K562 (cell line): ENCODE results near the gene ANKLE1. TPM values are rescaled to one million over a fixed set of nuclear protein-coding genes. Genes with fewer than 3 reads are reported as not detected.
A peak's percentile ranks its signal among the peaks of the same experiment; 100 is the strongest.

ENCODE experiments used
- EP400 ChIP-seq: fragments of 450-650 bp; IDR thresholded peaks from 2 replicates; pipeline ENCODE4 v1.6.1; 2017; ENCODE audit warnings: antibody characterized with exemption, mild to moderate bottlenecking, moderate library complexity
- MYC ChIP-seq, 2 experiments: fragments of 250-450 bp in 1 of 2; sonication (Bioruptor Pico) in 1 of 2; IDR thresholded peaks; 2 replicates each; pipeline versions ENCODE4 v1.5.1 to v1.6.1; 2012 to 2021; ENCODE audit warnings: low read depth in 2 of 2, borderline replicate concordance in 1 of 2, improper control_type of control experiment in 1 of 2, low read length in 1 of 2, mild to moderate bottlenecking in 1 of 2, moderate library complexity in 1 of 2
- NBN ChIP-seq: fragments of 450-650 bp; IDR thresholded peaks from 2 replicates; pipeline ENCODE4 v1.6.1; 2016; ENCODE audit warnings: low read depth, mild to moderate bottlenecking
- NR2C1 ChIP-seq, 2 experiments: fragments of 450-650 bp; IDR thresholded peaks; 2 replicates each; pipeline ENCODE4 v1.6.1; 2017; ENCODE audit warnings: mild to moderate bottlenecking in 2 of 2, antibody characterized with exemption in 1 of 2, inconsistent platforms in 1 of 2, missing compliant biosample characterization in 1 of 2, missing genetic modification characterization in 1 of 2
- NR2F6 ChIP-seq: fragments of 450-650 bp; formaldehyde crosslinking; IDR thresholded peaks from 2 replicates; pipeline ENCODE4 v1.4.0; 2020; ENCODE audit warnings: mild to moderate bottlenecking
- POU5F1 ChIP-seq: fragments of 150-350 bp; IDR thresholded peaks from 2 replicates; pipeline ENCODE4 v1.6.1; 2014; ENCODE audit warnings: borderline replicate concordance, low read length, low read depth, mild to moderate bottlenecking; ENCODE audit not compliant: partially characterized antibody
- SMAD1 ChIP-seq: fragments of 150-350 bp; IDR thresholded peaks from 2 replicates; pipeline ENCODE4 v1.6.1; 2014; ENCODE audit warnings: low read length, low read depth; ENCODE audit not compliant: partially characterized antibody
- TFAP4 ChIP-seq: sonication (generic); formaldehyde crosslinking; IDR thresholded peaks from 2 replicates; pipeline ENCODE4 v1.8.0; 2022; ENCODE audit warnings: missing genetic modification reagents, mild to moderate bottlenecking, moderate library complexity, borderline replicate concordance
- ZBTB12 ChIP-seq: fragments of 250-450 bp; sonication (Bioruptor Pico); IDR thresholded peaks from 2 replicates; pipeline ENCODE4 v1.4.0; 2020
- ZBTB26 ChIP-seq: fragments of 450-650 bp; formaldehyde crosslinking; IDR thresholded peaks from 2 replicates; pipeline ENCODE4 v1.4.0; 2022; ENCODE audit warnings: missing genetic modification characterization
- ZBTB5 ChIP-seq: fragments of 450-650 bp; IDR thresholded peaks from 2 replicates; pipeline ENCODE4 v1.6.1; 2017; ENCODE audit warnings: antibody characterized with exemption
- ZNF449 ChIP-seq: fragments of 250-450 bp; sonication (Bioruptor Pico); IDR thresholded peaks from 2 replicates; pipeline ENCODE4 v1.8.0; 2022; ENCODE audit warnings: moderate library complexity, mild to moderate bottlenecking, inconsistent platforms
- ZNF586 ChIP-seq: fragments of 450-650 bp; formaldehyde crosslinking; conservative IDR thresholded peaks from 2 replicates; pipeline ENCODE4 v1.4.0; 2020; ENCODE audit warnings: mild to moderate bottlenecking, moderate library complexity
- ZNF75A ChIP-seq: fragments of 450-650 bp; formaldehyde crosslinking; IDR thresholded peaks from 2 replicates; pipeline ENCODE4 v1.4.0; 2020; ENCODE audit warnings: mild to moderate bottlenecking
- ZNF780A ChIP-seq: fragments of 250-450 bp; sonication (Bioruptor Pico); IDR thresholded peaks from 2 replicates; pipeline ENCODE4 v1.5.0; 2021; ENCODE audit warnings: mild to moderate bottlenecking
- polyA plus RNA-seq, 8 experiments: library from polyadenylated mRNA; depleted of rRNA in 4 of 8; stranded (reverse) in 5 of 8; unstranded in 3 of 8; fragments of >200 nt; fragmentation: Nextera tagmentation in 2 of 8; fragmentation: Illumina TruSeq in 1 of 8; extraction: Ambion mirVana in 2 of 8; extraction: Trizol in 1 of 8; gene quantifications; 2 replicates each; pipeline versions ENCODE4 v1.2.1 to v1.2.3, GENCODE V29; 2011 to 2014; ENCODE audit warnings: inconsistent platforms in 1 of 8, missing spikeins in 1 of 8
- total RNA-seq, 7 experiments: library from RNA; depleted of rRNA in 6 of 7; stranded (reverse); fragments of >200 nt in 6 of 7; fragmentation: Illumina TruSeq in 2 of 7; extraction: Trizol in 2 of 7; gene quantifications; 2 replicates each; pipeline versions ENCODE4 v1.2.1 to v1.2.3, GENCODE V29; 2011 to 2021; ENCODE audit warnings: low replicate concordance in 1 of 7
- TF ChIP-seq, protein P1 (sequence below), 2 experiments: fragments of 450-650 bp; conservative IDR thresholded peaks; 2 replicates each; pipeline ENCODE4 v1.6.1; 2017; ENCODE audit warnings: mild to moderate bottlenecking in 2 of 2, moderate library complexity in 2 of 2

Gene ANKLE1
- total and polyA plus RNA-seq, 9 of the 15 experiments (the other 6 are each of a cell fraction or from before 2014, with no cell fraction given), result 0.63 to 9.2 (median 2.9) TPM

DNA sequence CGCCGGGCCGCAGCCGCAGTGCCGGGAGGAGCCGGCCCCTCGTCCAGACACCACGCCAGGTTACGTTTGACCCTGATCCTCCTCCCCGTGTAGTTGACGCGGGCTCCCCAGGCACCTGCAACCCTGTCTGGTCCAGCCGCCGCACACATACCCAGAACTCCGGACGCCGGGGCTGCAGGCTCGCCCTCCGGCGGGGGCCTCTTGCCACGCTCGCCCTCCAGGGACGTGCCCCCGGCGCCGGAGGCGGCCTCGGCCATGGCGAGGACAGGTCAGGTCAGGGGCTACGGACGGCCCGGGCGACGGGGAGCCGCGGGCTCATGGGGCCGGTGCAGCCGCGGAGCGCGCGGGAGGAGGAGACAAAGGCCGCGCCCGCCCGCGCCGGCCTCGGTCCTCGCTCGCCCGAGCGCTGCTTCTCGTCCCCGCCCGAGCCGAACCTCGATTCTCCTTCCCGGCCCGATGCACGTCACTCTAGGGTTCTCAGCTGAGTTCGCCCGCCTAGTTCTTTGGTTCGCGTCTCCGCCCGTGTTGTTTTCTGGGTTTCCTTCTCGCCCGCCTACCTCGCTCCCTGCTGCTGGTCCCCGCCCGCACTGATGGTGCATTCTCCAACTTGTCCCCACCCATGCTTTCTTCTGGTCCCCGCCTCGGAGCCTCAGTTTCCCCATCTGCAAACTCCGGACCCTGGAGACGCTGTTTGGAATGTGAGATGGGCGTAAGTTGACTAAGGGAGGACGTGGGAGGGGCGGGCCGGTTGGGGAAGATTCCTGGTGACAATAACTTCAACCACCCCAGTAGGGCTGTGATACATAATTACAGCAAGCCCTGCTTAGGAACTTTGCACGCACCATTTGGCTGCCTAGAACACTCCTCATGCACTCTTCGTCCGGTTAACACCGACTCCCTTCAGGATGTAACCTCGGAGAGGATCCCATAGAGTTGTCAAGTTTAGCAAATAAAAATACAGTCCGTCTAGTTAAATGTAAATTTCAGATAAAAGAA lies 53.0 kb downstream of the ANKLE1 start, which contains the start of gene ANO8 (continued):
- TF ChIP-seq NBN (peak; percentile 98), POU5F1 (no peak), NR2C1 (IDR thresholded peaks at IDR 0.05) (no peak), NR2C1 (tag; IDR thresholded peaks at IDR 0.05) (no peak), ZNF449 (no peak), TFAP4 (CRISPR knock-in tag) (peak; percentile 100), ZBTB5 (peak; percentile 96), ZNF780A (no peak), ZNF75A (no peak), MYC (IDR thresholded peaks at IDR 0.05; ENCODE audit: low read depth, low read length) (peak; percentile 92), MYC (CRISPR knock-in tag; IDR thresholded peaks at IDR 0.05; ENCODE audit: borderline replicate concordance, low read depth) (peak; percentile 49; the same call in 1 of the 2 replicates), ZBTB12 (CRISPR knock-in tag) (peak; percentile 83), EP400 (peak; percentile 70; the same call in 1 of the 2 replicates), SMAD1 (no peak), ZNF586 (CRISPR knock-in tag) (no peak), NR2F6 (CRISPR knock-in tag) (no peak), ZBTB26 (CRISPR knock-in tag) (no peak)
- TF ChIP-seq, protein P1, sequence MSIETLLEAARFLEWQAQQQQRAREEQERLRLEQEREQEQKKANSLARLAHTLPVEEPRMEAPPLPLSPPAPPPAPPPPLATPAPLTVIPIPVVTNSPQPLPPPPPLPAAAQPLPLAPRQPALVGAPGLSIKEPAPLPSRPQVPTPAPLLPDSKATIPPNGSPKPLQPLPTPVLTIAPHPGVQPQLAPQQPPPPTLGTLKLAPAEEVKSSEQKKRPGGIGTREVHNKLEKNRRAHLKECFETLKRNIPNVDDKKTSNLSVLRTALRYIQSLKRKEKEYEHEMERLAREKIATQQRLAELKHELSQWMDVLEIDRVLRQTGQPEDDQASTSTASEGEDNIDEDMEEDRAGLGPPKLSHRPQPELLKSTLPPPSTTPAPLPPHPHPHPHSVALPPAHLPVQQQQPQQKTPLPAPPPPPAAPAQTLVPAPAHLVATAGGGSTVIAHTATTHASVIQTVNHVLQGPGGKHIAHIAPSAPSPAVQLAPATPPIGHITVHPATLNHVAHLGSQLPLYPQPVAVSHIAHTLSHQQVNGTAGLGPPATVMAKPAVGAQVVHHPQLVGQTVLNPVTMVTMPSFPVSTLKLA (conservative IDR thresholded peaks at IDR 0.05), result peak; percentile 59 to 84; a peak in 3 of 4 replicates
